CD4-positive, alpha-beta memory T cell (primary cell): ENCODE measurements around the gene ARL5A. TPM values are rescaled to one million over a fixed set of nuclear protein-coding genes. Genes with fewer than 3 reads are reported as not detected.

Experiments used
- CTCF ChIA-PET: fragments of 350-600 bp; sonication (Branson Sonifier 250); formaldehyde crosslinking; loops from one replicate; lab custom pipeline; 2021; ENCODE audit warnings: inconsistent platforms; ENCODE audit not compliant: partially characterized antibody; lab: Charles Lee
- POLR2A ChIA-PET: fragments of 350-600 bp; sonication (Branson Sonifier 250); formaldehyde crosslinking; loops from one replicate; lab custom pipeline; 2021; ENCODE audit not compliant: partially characterized antibody; lab: Charles Lee
- DNase-seq, 5 donors: peaks; one replicate each; pipeline versions ENCODE4 v3.0.0 to v3.0.0-alpha.2; 2020 to 2022; ENCODE audit warnings: mixed read lengths in 1 of 5
- H3K27ac ChIP-seq: one replicate; pipeline ENCODE4 v1.7.0; 2013; ENCODE audit warnings: low read depth, low read length
- H3K27me3 ChIP-seq: 2 replicates; pipeline ENCODE4 v1.7.0; 2013; ENCODE audit warnings: mild to moderate bottlenecking, low read length, moderate library complexity; ENCODE audit not compliant: insufficient read depth
- H3K36me3 ChIP-seq: 2 replicates; pipeline ENCODE4 v1.7.0; 2013; ENCODE audit warnings: mild to moderate bottlenecking, low read length, moderate library complexity; ENCODE audit not compliant: insufficient read depth
- H3K4me1 ChIP-seq: 2 replicates; pipeline ENCODE4 v1.7.0; 2013; ENCODE audit warnings: mild to moderate bottlenecking, low read length, moderate library complexity; ENCODE audit not compliant: insufficient read depth
- H3K4me3 ChIP-seq, 2 donors: one replicate each; pipeline ENCODE4 v1.7.0; 2013; ENCODE audit warnings: low read length in 2 of 2, mild to moderate bottlenecking in 1 of 2
- H3K9me3 ChIP-seq, 2 donors: one replicate each; pipeline ENCODE4 v1.7.0; 2013; ENCODE audit warnings: low read length in 2 of 2, control low read depth in 1 of 2; ENCODE audit not compliant: control insufficient read depth in 1 of 2
- H3K27ac Mint-ChIP-seq, 7 donors: one replicate each; pipeline ENCODE4 v1.8.0; 2020 to 2021; ENCODE audit warnings: mixed read lengths in 7 of 7, mild to moderate bottlenecking in 6 of 7, inconsistent platforms in 3 of 7, moderate library complexity in 3 of 7
- H3K27me3 Mint-ChIP-seq, 2 donors: one replicate each; pipeline ENCODE4 v1.8.0; 2020 to 2021; ENCODE audit warnings: mixed read lengths in 2 of 2
- H3K36me3 Mint-ChIP-seq, 2 donors: one replicate each; pipeline ENCODE4 v1.8.0; 2020 to 2021; ENCODE audit warnings: mixed read lengths in 2 of 2, inconsistent platforms in 1 of 2, mild to moderate bottlenecking in 1 of 2
- H3K4me1 Mint-ChIP-seq, 4 donors: one replicate each; pipeline ENCODE4 v1.8.0; 2020 to 2021; ENCODE audit warnings: mixed read lengths in 4 of 4, mild to moderate bottlenecking in 1 of 4
- H3K4me3 Mint-ChIP-seq, 8 donors: one replicate each; pipeline ENCODE4 v1.8.0; 2020 to 2021; ENCODE audit warnings: mixed read lengths in 8 of 8, mild to moderate bottlenecking in 7 of 8, moderate library complexity in 6 of 8, inconsistent platforms in 3 of 8
- H3K9me3 Mint-ChIP-seq, 8 donors: one replicate each; pipeline ENCODE4 v1.8.0; 2020 to 2021; ENCODE audit warnings: mixed read lengths in 8 of 8, mild to moderate bottlenecking in 5 of 8, inconsistent platforms in 3 of 8, moderate library complexity in 1 of 8
- intact Hi-C: fragments of 100-400 bp; cut with micrococcal nuclease; formaldehyde crosslinking; loops from one replicate; pipeline ENCODE4 v1.15.1; 2023
- polyA plus RNA-seq, 2 donors: library from polyadenylated mRNA; unstranded; fragments of 300-500 nt; fragmentation: Illumina TruSeq; gene quantifications; one replicate each; pipeline ENCODE4 v1.2.3, GENCODE V29; 2021
- total RNA-seq, 2 experiments: library from RNA; stranded (reverse); gene quantifications; one replicate each; pipeline ENCODE4 v1.2.3, GENCODE V29; 2021

ARL5A gene
- total and polyA plus RNA-seq, 4 experiments from 2014 or later: 40.9 to 64.0 (median 51.3) TPM

DNA sequence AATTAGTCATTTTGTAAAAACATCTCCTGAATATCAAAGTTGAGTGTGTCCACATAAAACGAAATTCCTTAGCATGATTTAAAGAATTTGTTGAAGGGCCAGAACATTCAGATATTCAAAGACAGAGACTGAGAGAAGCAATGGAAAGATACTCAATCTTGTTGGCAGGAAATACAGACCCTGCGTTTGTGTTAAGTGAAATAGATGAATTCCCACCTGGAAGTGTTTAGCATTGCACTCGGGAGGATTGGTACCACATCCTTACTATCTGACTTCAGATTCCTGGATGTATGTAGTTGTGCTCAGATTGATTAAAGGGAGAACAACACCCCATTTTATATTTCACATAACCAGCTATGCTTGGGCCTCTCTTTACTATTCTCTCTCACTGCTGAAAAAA is 9.7 kb upstream of the ARL5A start:
- no peaks in the 10 kb centered on the region for H3K4me1 ChIP-seq
- no peaks in the 10 kb centered on the region for H3K27me3 ChIP-seq
- ChIA-PET POLR2A (no interaction called here), CTCF (no interaction called here)
- Mint-ChIP-seq H3K27ac (no peak overlapping the region), H3K9me3 (no peaks in the 10 kb centered on the region), H3K36me3 (no peaks in the 10 kb centered on the region), H3K27me3 (no peaks in the 10 kb centered on the region), H3K4me1 (no peaks in the 10 kb centered on the region), H3K4me3 (no peak overlapping the region)
- H3K4me3 ChIP-seq: no peak overlapping the region
- no peak overlapping the region for H3K27ac ChIP-seq
- no peaks in the 10 kb centered on the region for H3K9me3 ChIP-seq
- H3K36me3 ChIP-seq: no peaks in the 10 kb centered on the region
- no peak for DNase-seq
- intact Hi-C loops: no loop called here

DNA sequence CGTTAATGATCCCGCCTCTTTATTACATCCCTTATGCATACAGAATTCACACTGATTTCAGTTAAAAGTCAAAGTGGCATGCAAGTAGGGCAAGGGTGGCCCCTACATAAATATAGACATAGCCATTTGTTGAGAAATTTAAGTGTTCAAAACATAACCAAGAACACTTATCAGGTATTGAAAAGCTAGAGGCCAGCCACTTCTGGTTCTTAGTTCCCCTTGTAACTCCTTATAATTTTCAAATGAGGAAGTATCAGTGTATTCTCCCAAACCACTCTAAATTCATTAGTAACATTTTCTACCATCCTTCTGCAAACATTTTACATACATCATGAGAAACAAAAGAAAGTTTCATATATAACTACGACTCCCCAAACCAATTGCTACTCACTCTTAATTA is 5.8 kb upstream of the ARL5A start:
- ChIA-PET POLR2A (no interaction called here), CTCF (no interaction called here)
- H3K9me3 ChIP-seq: no peaks in the 10 kb centered on the region
- Mint-ChIP-seq H3K4me1 (peaks cover 0 to 4% (median under 1%) of the 10 kb centered on the region in 4 donors), H3K36me3 (no peaks in the 10 kb centered on the region), H3K9me3 (no peaks in the 10 kb centered on the region), H3K27me3 (no peaks in the 10 kb centered on the region), H3K27ac (no peak overlapping the region), H3K4me3 (no peak overlapping the region)
- no peaks in the 10 kb centered on the region for H3K27me3 ChIP-seq
- no peak for DNase-seq
- no peak overlapping the region for H3K4me3 ChIP-seq
- intact Hi-C loops: no loop called here
- H3K27ac ChIP-seq: no peak overlapping the region
- H3K4me1 ChIP-seq: peaks cover 1% of the 10 kb centered on the region
- H3K36me3 ChIP-seq: no peaks in the 10 kb centered on the region

DNA sequence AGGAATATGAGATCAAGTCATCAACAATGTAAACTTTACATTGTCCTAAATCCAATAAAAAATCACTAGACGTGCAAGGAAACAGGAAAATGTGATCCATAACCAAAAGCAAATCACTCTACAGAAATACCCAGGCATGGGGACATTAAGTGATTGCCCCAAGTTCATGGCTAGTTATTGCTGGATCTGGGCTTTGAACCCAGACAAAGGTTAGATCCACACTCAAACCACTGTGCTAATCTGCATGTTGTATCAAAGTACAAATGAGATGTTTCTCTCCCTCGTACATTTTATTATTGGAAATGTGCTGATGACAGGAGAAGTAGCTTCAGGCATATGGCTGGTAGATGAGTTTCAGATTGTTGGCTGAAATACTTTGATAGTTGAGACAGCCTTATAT is 2.7 kb upstream of the ARL5A start:
- no peak for DNase-seq
- ChIA-PET POLR2A (no interaction called here), CTCF (no interaction called here)
- Histone ChIP-seq H3K4me1 (peaks cover 23% of the 10 kb centered on the region), H3K36me3 (no peaks in the 10 kb centered on the region), H3K4me3 (no peak overlapping the region), H3K9me3 (no peaks in the 10 kb centered on the region), H3K27me3 (no peaks in the 10 kb centered on the region), H3K27ac (no peak overlapping the region)
- Mint-ChIP-seq H3K4me3 (no peak overlapping the region), H3K27ac (peak overlapping the region in 1 of 7 donors; percentile 31), H3K36me3 (peaks cover 0 to 11% of the 10 kb centered on the region in 2 donors), H3K4me1 (peaks cover 15 to 31% (median 20%) of the 10 kb centered on the region in 4 donors), H3K27me3 (no peaks in the 10 kb centered on the region), H3K9me3 (peaks cover 0 to 4% (median 0%) of the 10 kb centered on the region in 8 donors)
- intact Hi-C loops: no loop called here

DNA sequence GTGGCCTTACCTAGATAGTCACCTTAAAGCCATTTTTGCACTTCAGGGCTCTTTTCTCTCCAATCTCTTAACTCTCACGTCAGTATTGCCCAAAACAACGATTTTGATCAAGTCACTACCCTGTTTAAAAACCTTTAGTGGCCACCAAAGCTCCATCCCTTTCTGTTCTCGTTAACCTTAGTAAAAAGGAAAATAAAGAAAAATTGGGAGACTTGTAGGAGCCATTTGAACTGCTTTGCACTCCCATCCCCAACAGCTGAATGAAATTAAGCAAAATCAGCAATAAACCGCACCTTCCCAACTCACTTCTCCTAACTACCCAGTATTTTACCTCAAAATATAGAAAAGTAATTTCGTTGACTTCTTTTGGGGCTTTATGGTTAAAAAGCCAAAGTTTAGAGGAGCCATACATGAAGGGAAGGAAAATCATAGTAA is 686 bp upstream of the ARL5A start:
- Mint-ChIP-seq H3K4me1 (peaks cover 27 to 51% (median 36%) of the 10 kb centered on the region in 4 donors), H3K27ac (peak overlapping the region; percentile 75 to 96 (median 91)), H3K36me3 (peaks cover 0 to 11% of the 10 kb centered on the region in 2 donors), H3K9me3 (peaks cover 0 to 4% (median 0%) of the 10 kb centered on the region in 8 donors), H3K27me3 (no peaks in the 10 kb centered on the region), H3K4me3 (peak overlapping the region; percentile 86 to 93 (median 88))
- ChIA-PET POLR2A (interaction anchor here (1.9 to 3.0 kb wide), 3 partner anchors 191 to 889 kb away, joined by 5 to 19 read pairs (median 15); partner anchors contain the start of genes ARL6IP6, NMI and PRPF40A), CTCF (interaction anchor here (0.9 to 2.1 kb wide), 2 partner anchors 16 to 21 kb away, joined by 3 to 6 read pairs; no protein-coding TSS in a partner anchor)
- Histone ChIP-seq H3K4me3 (peak overlapping the region; percentile 62 to 88), H3K36me3 (no peaks in the 10 kb centered on the region), H3K9me3 (no peaks in the 10 kb centered on the region), H3K27me3 (no peaks in the 10 kb centered on the region), H3K27ac (peak overlapping the region; percentile 82), H3K4me1 (peaks cover 39% of the 10 kb centered on the region)
- intact Hi-C loops: loop anchor here (1.0 to 5.0 kb wide), 7 partner anchors 21 to 888 kb away; partner anchors contain the start of genes NMI, PRPF40A, RBM43 and RIF1
- DNase-seq: no peak

DNA sequence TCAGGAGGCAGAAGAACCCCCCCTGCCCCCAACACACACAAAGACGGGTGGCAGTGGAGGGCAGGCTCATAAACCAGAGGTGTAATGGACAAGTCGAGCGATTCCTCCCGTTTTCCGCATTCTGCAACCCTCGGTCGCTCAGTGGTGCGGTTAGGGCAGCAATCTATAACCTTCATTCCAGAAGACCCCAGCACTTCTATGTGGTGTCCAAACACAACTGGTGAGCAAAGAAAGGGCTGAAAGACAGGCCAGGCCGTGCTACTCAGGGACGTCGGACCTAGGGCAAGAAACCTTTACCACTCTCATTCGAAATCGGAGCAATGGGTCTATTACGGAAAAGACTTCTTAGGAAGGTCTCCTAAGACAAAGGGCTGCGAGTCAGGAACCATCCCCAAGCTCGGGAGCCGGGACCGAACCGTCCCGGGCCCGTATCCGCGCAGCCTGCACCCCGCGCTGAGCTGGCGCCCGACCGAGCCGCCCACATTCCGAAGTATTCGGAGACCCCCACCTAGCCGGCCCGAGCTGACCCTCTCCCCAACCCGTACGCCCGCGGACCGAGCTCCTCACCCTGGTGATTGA is 568 bp downstream of the ARL5A start:
- peaks cover 37 to 63% (median 47%) of the 10 kb centered on the region in 4 donors for H3K4me1 Mint-ChIP-seq
- H3K4me3 ChIP-seq: peak overlapping the region; percentile 62 to 88

DNA sequence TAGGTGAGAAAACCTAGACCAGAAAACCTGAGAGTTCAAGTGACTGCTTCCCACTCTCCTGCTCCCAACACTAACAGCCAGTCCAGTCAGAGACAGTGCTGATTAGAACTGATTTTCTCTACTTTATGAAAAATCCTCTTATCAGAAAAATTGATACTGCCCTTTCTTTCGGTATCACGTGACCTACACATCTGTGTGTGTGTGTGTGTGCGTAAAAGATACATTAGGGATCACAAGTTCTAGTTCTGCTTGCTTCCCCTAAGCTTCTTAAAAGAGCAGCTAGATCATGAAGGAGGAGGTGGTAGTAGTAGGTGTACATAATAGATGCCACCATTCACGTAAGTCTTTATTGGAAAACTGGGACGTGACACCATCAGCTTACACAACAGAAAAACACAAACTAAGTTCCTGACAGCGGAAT is 1.5 kb downstream of the ARL5A start:
- CTCF ChIA-PET: interaction anchor here (1.7 to 2.1 kb wide), 3 partner anchors 10 to 190 kb away, joined by 5 to 10 read pairs (median 6); no protein-coding TSS in a partner anchor
- Histone ChIP-seq H3K4me3 (peak overlapping the region; percentile 2 to 62), H3K27ac (no peak overlapping the region), H3K9me3 (no peaks in the 10 kb centered on the region), H3K36me3 (no peaks in the 10 kb centered on the region), H3K27me3 (no peaks in the 10 kb centered on the region), H3K4me1 (peaks cover 49% of the 10 kb centered on the region)
- H3K27me3 Mint-ChIP-seq: no peaks in the 10 kb centered on the region
- peak overlapping the region in 5 of 7 donors; percentile 22 to 97 (median 93) for H3K27ac Mint-ChIP-seq
- DNase-seq: peak in 2 of 5 donors; percentile 10
- H3K36me3 Mint-ChIP-seq: peaks cover 0 to 11% of the 10 kb centered on the region in 2 donors
- POLR2A ChIA-PET: interaction anchor here (0.8 to 3.0 kb wide), 4 partner anchors 19 to 891 kb away, joined by 3 to 19 read pairs (median 9); partner anchors contain the start of genes ARL6IP6, NMI and PRPF40A
- intact Hi-C loops: loop anchor here (5.0 kb wide), 1 partner anchor 564 kb away; the partner anchor contains the start of gene RBM43
- H3K4me3 Mint-ChIP-seq: peak overlapping the region; percentile 87 to 97 (median 94)
- H3K4me1 Mint-ChIP-seq: peaks cover 40 to 70% (median 53%) of the 10 kb centered on the region in 4 donors
- peaks cover 0 to 4% (median 0%) of the 10 kb centered on the region in 8 donors for H3K9me3 Mint-ChIP-seq

More for the DNA sequence above, 568 bp downstream of the ARL5A start:
- H3K27me3 ChIP-seq: no peaks in the 10 kb centered on the region
- peak overlapping the region; percentile 83 to 97 (median 93) for H3K27ac Mint-ChIP-seq
- POLR2A ChIA-PET: interaction anchor here (0.7 to 3.0 kb wide), 12 partner anchors 9 to 890 kb away, joined by 3 to 19 read pairs (median 4); partner anchors contain the start of genes ARL6IP6, NMI, PRPF40A and RBM43
- H3K27ac ChIP-seq: peak overlapping the region; percentile 82
- H3K9me3 Mint-ChIP-seq: peaks cover 0 to 4% (median 0%) of the 10 kb centered on the region in 8 donors
- H3K4me1 ChIP-seq: peaks cover 49% of the 10 kb centered on the region
- H3K4me3 Mint-ChIP-seq: peak overlapping the region; percentile 87 to 97 (median 94)
- intact Hi-C loops: loop anchor here (1.0 to 5.0 kb wide), 7 partner anchors 19 to 890 kb away; partner anchors contain the start of genes NMI, PRPF40A, RBM43 and RIF1
- CTCF ChIA-PET: interaction anchor here (1.7 to 2.1 kb wide), 3 partner anchors 11 to 190 kb away, joined by 5 to 10 read pairs (median 6); no protein-coding TSS in a partner anchor
- H3K27me3 Mint-ChIP-seq: no peaks in the 10 kb centered on the region
- H3K9me3 ChIP-seq: no peaks in the 10 kb centered on the region
- peak in 3 of 5 donors; percentile 12 to 33 (median 29) for DNase-seq
- H3K36me3 ChIP-seq: no peaks in the 10 kb centered on the region
- peaks cover 0 to 11% of the 10 kb centered on the region in 2 donors for H3K36me3 Mint-ChIP-seq

DNA sequence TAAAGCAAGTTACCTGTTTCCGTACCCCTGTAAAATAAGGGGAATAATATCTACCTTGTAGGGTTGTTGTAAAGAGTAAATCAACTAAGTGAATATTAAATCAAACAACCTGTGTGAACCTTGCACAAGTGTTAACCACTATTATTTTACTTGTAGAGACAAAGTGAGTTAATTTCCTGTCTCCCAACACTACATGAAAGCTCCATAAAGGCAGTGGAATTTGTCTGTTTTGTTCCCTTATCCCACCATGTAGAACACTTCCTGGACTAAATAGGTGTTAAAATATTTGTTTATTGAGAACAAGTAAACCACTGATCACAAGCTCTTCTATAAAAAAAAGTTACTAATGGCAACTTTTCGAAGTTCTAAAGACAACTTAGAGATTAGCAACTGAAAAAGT is 3.3 kb downstream of the ARL5A start:
- intact Hi-C loops: loop anchor here (5.0 kb wide), 1 partner anchor 563 kb away; the partner anchor contains the start of gene RBM43
- H3K4me1 Mint-ChIP-seq: peaks cover 49 to 81% (median 65%) of the 10 kb centered on the region in 4 donors
- no peaks in the 10 kb centered on the region for H3K9me3 ChIP-seq
- no peak overlapping the region for H3K27ac ChIP-seq
- H3K27ac Mint-ChIP-seq: peak overlapping the region in 2 of 7 donors; percentile 12 to 30
- CTCF ChIA-PET: no interaction called here
- H3K27me3 ChIP-seq: no peaks in the 10 kb centered on the region
- peaks cover 0 to 4% (median 0%) of the 10 kb centered on the region in 8 donors for H3K9me3 Mint-ChIP-seq
- no peak overlapping the region for H3K4me3 ChIP-seq
- H3K4me1 ChIP-seq: peaks cover 52% of the 10 kb centered on the region
- peaks cover 9 to 11% of the 10 kb centered on the region in 2 donors for H3K36me3 Mint-ChIP-seq
- peak overlapping the region in 1 of 8 donors; percentile 36 for H3K4me3 Mint-ChIP-seq
- DNase-seq: no peak
- POLR2A ChIA-PET: no interaction called here
- no peaks in the 10 kb centered on the region for H3K27me3 Mint-ChIP-seq
- H3K36me3 ChIP-seq: no peaks in the 10 kb centered on the region
